ENCODE measurements around the gene SH2D4B.

GRCh38 chr10:80536361-80536835 is 1.3 kb upstream of the SH2D4B start:
- TF ChIP-seq SUZ12 (IDR thresholded peaks at IDR 0.05; ENCODE audit: extremely low read depth, insufficient read depth, insufficient read length) (no peak), YY1 (IDR thresholded peaks at IDR 0.05; ENCODE audit: insufficient read depth, insufficient read length) (no peak)
